ENCODE results near the gene ZBTB49. TPM values are rescaled to one million over a fixed set of nuclear protein-coding genes. Genes with fewer than 3 reads are reported as not detected.

ZBTB49 gene, protein sequence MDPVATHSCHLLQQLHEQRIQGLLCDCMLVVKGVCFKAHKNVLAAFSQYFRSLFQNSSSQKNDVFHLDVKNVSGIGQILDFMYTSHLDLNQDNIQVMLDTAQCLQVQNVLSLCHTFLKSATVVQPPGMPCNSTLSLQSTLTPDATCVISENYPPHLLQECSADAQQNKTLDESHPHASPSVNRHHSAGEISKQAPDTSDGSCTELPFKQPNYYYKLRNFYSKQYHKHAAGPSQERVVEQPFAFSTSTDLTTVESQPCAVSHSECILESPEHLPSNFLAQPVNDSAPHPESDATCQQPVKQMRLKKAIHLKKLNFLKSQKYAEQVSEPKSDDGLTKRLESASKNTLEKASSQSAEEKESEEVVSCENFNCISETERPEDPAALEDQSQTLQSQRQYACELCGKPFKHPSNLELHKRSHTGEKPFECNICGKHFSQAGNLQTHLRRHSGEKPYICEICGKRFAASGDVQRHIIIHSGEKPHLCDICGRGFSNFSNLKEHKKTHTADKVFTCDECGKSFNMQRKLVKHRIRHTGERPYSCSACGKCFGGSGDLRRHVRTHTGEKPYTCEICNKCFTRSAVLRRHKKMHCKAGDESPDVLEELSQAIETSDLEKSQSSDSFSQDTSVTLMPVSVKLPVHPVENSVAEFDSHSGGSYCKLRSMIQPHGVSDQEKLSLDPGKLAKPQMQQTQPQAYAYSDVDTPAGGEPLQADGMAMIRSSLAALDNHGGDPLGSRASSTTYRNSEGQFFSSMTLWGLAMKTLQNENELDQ
- 5.9 and 10.3 TPM in 2 replicates for total RNA-seq

GRCh38 chr4:4289941-4290850 lies at the start of gene ZBTB49, which contains the start of gene LYAR:
Gene ZBTB49, plus strand, starts transcription at chr4:4290251. Its CDS starts 9,695 bp downstream, at chr4:4299946.
Gene LYAR, minus strand, starts transcription at chr4:4290154. Its CDS starts 6,412 bp downstream, at chr4:4283742.

DNA sequence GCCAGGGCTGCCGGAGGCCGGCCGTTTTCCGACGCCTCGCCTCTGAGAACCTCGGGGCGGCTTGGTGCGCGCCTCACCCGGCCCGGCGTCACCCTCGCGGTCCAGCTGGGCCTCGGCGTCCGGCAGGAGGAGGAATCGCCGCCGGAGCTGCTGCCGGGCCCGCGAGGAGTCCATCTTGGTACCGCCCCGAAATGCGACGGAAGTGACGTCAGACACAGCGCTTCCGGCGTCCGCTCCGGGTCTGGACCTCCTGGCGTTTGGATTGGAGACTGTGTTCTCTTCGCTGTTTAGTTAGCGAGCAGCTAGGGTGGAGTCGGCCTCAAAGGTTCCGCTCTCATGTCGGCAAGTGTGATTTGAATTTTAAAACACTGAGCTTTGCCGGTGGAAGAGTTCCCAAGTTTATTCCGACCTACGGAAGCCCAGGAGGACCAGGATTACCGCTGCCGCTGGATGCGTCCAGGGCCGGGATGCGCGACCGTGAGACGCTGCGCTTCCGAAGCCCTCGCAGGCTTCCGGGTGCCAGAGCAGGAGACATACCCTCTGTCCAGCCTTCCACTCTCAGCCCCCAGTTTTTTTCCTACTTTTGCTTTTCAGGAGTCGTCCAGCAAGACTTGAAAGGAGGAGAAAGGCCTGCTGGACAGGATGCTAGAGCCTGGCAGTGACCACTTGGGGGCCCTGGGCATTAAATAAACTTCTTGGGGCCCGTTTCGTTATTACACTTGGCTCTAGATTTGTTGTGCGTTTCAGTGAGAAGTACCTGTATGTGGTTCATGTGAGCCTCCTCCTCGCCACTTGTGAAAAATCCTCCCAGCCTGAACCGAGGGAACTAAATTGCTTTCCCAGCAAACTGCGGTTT lies 41.8 kb upstream of the ZBTB49 start, which contains the start of gene TMEM128:
Gene TMEM128 (minus strand): TSS at position 195 of the 856 bp plus-strand sequence. CDS start 21 bp downstream, at position 174.

Other genes starting within 250 kb of the ZBTB49 start
- not detected in 2 replicates for gene OTOP1, start 63.3 kb upstream of the ZBTB49 start, total RNA-seq
- 11.1 and 11.9 TPM in 2 replicates for gene TMEM128, start 42.0 kb upstream of the ZBTB49 start, total RNA-seq
- 12.1 and 21.4 TPM in 2 replicates for gene LYAR, start 97 bp upstream of the ZBTB49 start, total RNA-seq
- gene NSG1, start 96.9 kb downstream of the ZBTB49 start, total RNA-seq: 0.57 and 0.98 TPM in 2 replicates